ENCODE data around the gene TP73. TPM values are rescaled to one million over a fixed set of nuclear protein-coding genes. Genes with fewer than 3 reads are reported as not detected.

Gene TP73
- total RNA-seq, 2 experiments from 2014 or later: not detected

- Mint-ChIP-seq H3K27me3 (peaks cover 37% of the 10 kb centered on the region), H3K4me3 (no peak overlapping the region), H3K27ac (no peak overlapping the region), H3K9me3 (no peaks in the 10 kb centered on the region), H3K4me1 (ENCODE audit: low read depth) (no peaks in the 10 kb centered on the region), H3K36me3 (ENCODE audit: low read depth) (no peaks in the 10 kb centered on the region)
- Histone ChIP-seq H3K36me3 (ENCODE audit: insufficient read depth, low read length) (no peaks in the 10 kb centered on the region), H3K4me1 (ENCODE audit: insufficient read depth, low read length) (no peaks in the 10 kb centered on the region), H3K9me3 (ENCODE audit: control insufficient read depth in 1 of 2, insufficient read depth in 1 of 2, low read length in 2 of 2) (peaks cover 0 to 15% of the 10 kb centered on the region in 2 experiments), H3K4me3 (ENCODE audit: low read length) (no peak overlapping the region), H3K27ac (ENCODE audit: low read depth in 1 of 2, low read length in 2 of 2) (no peak overlapping the region), H3K27me3 (ENCODE audit: control insufficient read depth in 1 of 2, insufficient read depth in 2 of 2, low read length in 2 of 2) (peaks cover 10 to 20% of the 10 kb centered on the region in 2 experiments)
- intact Hi-C loops (cut with DNase I, micrococcal nuclease): no loop called here
- ChIA-PET CTCF (no interaction called here), POLR2A (no interaction called here)
- no peak for DNase-seq
- no peak for TF ChIP-seq CTCF (IDR thresholded peaks at IDR 0.05)
- no peak for ATAC-seq (ENCODE audit: poor library complexity)
These were observed 109.1 kb downstream of the TP73 start for GRCh38 chr1:3761296-3762010.

- Mint-ChIP-seq H3K27ac (no peak overlapping the region), H3K9me3 (no peaks in the 10 kb centered on the region), H3K4me1 (ENCODE audit: low read depth) (no peaks in the 10 kb centered on the region), H3K36me3 (ENCODE audit: low read depth) (no peaks in the 10 kb centered on the region), H3K4me3 (no peak overlapping the region), H3K27me3 (peaks cover 34% of the 10 kb centered on the region)
- H3K4me1 ChIP-seq (ENCODE audit: insufficient read depth, low read length): no peaks in the 10 kb centered on the region
- DNase-seq (no peak), ATAC-seq (ENCODE audit: poor library complexity) (no peak)
- H3K4me3 ChIP-seq (ENCODE audit: low read length): no peak overlapping the region
- intact Hi-C loops (cut with DNase I, micrococcal nuclease): no loop called here
- H3K27ac ChIP-seq (ENCODE audit: low read depth in 1 of 2, low read length in 2 of 2): no peak overlapping the region
- H3K9me3 ChIP-seq (ENCODE audit: control insufficient read depth in 1 of 2, insufficient read depth in 1 of 2, low read length in 2 of 2): peaks cover 0 to 15% of the 10 kb centered on the region in 2 experiments
- CTCF ChIA-PET: no interaction called here
- H3K36me3 ChIP-seq (ENCODE audit: insufficient read depth, low read length): no peaks in the 10 kb centered on the region
- POLR2A ChIA-PET: no interaction called here
- peaks cover 7 to 20% of the 10 kb centered on the region in 2 experiments for H3K27me3 ChIP-seq (ENCODE audit: control insufficient read depth in 1 of 2, insufficient read depth in 2 of 2, low read length in 2 of 2)
- no peak for TF ChIP-seq CTCF (IDR thresholded peaks at IDR 0.05)
These were observed 110.0 kb downstream of the TP73 start for GRCh38 chr1:3762151-3762872.

GRCh38 chr1:3762873-3763228 is 110.5 kb downstream of the TP73 start:
- no peak for DNase-seq
- no peak overlapping the region for H3K4me3 Mint-ChIP-seq
- peaks cover 39% of the 10 kb centered on the region for H3K27me3 Mint-ChIP-seq
- Histone ChIP-seq H3K4me3 (ENCODE audit: low read length) (no peak overlapping the region), H3K4me1 (ENCODE audit: insufficient read depth, low read length) (no peaks in the 10 kb centered on the region), H3K27me3 (ENCODE audit: control insufficient read depth in 1 of 2, insufficient read depth in 2 of 2, low read length in 2 of 2) (peaks cover 7 to 20% of the 10 kb centered on the region in 2 experiments), H3K27ac (ENCODE audit: low read depth in 1 of 2, low read length in 2 of 2) (no peak overlapping the region), H3K36me3 (ENCODE audit: insufficient read depth, low read length) (no peaks in the 10 kb centered on the region), H3K9me3 (ENCODE audit: control insufficient read depth in 1 of 2, insufficient read depth in 1 of 2, low read length in 2 of 2) (peaks cover 0 to 15% of the 10 kb centered on the region in 2 experiments)
- intact Hi-C loops (cut with DNase I, micrococcal nuclease): no loop called here
- no peak for ATAC-seq (ENCODE audit: poor library complexity)
- no peaks in the 10 kb centered on the region for H3K4me1 Mint-ChIP-seq (ENCODE audit: low read depth)
- ChIA-PET POLR2A (no interaction called here), CTCF (no interaction called here)
- TF ChIP-seq CTCF (IDR thresholded peaks at IDR 0.05): no peak
- H3K9me3 Mint-ChIP-seq: no peaks in the 10 kb centered on the region
- H3K27ac Mint-ChIP-seq: no peak overlapping the region
- no peaks in the 10 kb centered on the region for H3K36me3 Mint-ChIP-seq (ENCODE audit: low read depth)
